Keratinocyte (primary cell): ENCODE results near the gene ZNF177. TPM values are rescaled to one million over a fixed set of nuclear protein-coding genes. Genes with fewer than 3 reads are reported as not detected.

ENCODE experiments used
- DNase-seq: peaks from one replicate; pipeline ENCODE4 v3.0.0-alpha.2; 2011; ENCODE audit warnings: low read depth, missing footprints, low spot score
- FAIRE-seq: peaks from 2 replicates; lab custom pipeline; 2011; peaks lifted over from hg19 to GRCh38; lab: Jason Lieb, UNC
- H2AFZ ChIP-seq: 2 replicates; pipeline ENCODE4 v1.6.0; 2012; ENCODE audit warnings: low read length, control low read depth, inconsistent platforms; ENCODE audit not compliant: control insufficient read depth
- H3K27ac ChIP-seq: 2 replicates; pipeline ENCODE4 v1.5.1; 2011; ENCODE audit warnings: low read length; ENCODE audit not compliant: control insufficient read depth, insufficient read depth
- H3K27me3 ChIP-seq: 3 replicates; pipeline ENCODE4 v1.6.0; 2011; ENCODE audit warnings: low read length; ENCODE audit not compliant: control insufficient read depth, insufficient read depth; ENCODE audit errors: extremely low read depth
- H3K36me3 ChIP-seq, 2 experiments: 2 replicates in 1 of 2; 3 replicates in 1 of 2; pipeline ENCODE4 v1.5.1; 2011; ENCODE audit warnings: low read length in 2 of 2, mild to moderate bottlenecking in 1 of 2; ENCODE audit not compliant: control insufficient read depth in 2 of 2, insufficient read depth in 2 of 2; ENCODE audit errors: extremely low read depth in 1 of 2
- H3K4me1 ChIP-seq: 3 replicates; pipeline ENCODE4 v1.5.1; 2011; ENCODE audit warnings: low read length; ENCODE audit not compliant: control insufficient read depth, insufficient read depth; ENCODE audit errors: extremely low read depth
- H3K4me2 ChIP-seq: 3 replicates; pipeline ENCODE4 v1.6.0; 2011; ENCODE audit warnings: low read depth, low read length; ENCODE audit not compliant: control insufficient read depth, insufficient read depth; ENCODE audit errors: extremely low read depth
- H3K4me3 ChIP-seq, 3 experiments: fragments of 200-600 bp in 1 of 3; sonication (generic) in 1 of 3; 2 replicates in 2 of 3; 3 replicates in 1 of 3; pipeline ENCODE4 v1.5.1; 2011 to 2016; ENCODE audit warnings: low read length in 3 of 3, mild to moderate bottlenecking in 3 of 3, control low read depth in 2 of 3, inconsistent platforms in 1 of 3, low read depth in 1 of 3, mixed read lengths in 1 of 3, mixed run types in 1 of 3, moderate library complexity in 1 of 3; ENCODE audit not compliant: control insufficient read depth in 2 of 3, insufficient read depth in 2 of 3; ENCODE audit errors: extremely low read depth in 1 of 3
- H3K79me2 ChIP-seq: 2 replicates; pipeline ENCODE4 v1.6.0; 2012; ENCODE audit warnings: low read length; ENCODE audit not compliant: control insufficient read depth, insufficient read depth
- H3K9ac ChIP-seq: 3 replicates; pipeline ENCODE4 v1.6.0; 2011; ENCODE audit warnings: low read length; ENCODE audit not compliant: control insufficient read depth, insufficient read depth; ENCODE audit errors: extremely low read depth
- H3K9me1 ChIP-seq: 3 replicates; pipeline ENCODE4 v1.6.0; 2011; ENCODE audit warnings: low read length; ENCODE audit not compliant: control insufficient read depth, insufficient read depth; ENCODE audit errors: extremely low read depth
- H3K9me3 ChIP-seq: 2 replicates; pipeline ENCODE4 v1.5.1; 2012; ENCODE audit warnings: low read depth, low read length; ENCODE audit not compliant: control insufficient read depth
- H4K20me1 ChIP-seq: 3 replicates; pipeline ENCODE4 v1.6.0; 2011; ENCODE audit warnings: low read length; ENCODE audit not compliant: control insufficient read depth, insufficient read depth; ENCODE audit errors: extremely low read depth
- EZH2 ChIP-seq: IDR thresholded peaks from one replicate; pipeline ENCODE4 v1.6.1; 2012; ENCODE audit warnings: inconsistent platforms, mild to moderate bottlenecking, low read length, moderate library complexity
- dilution Hi-C: fragments of 300-500 bp; cut with MboI; formaldehyde crosslinking; loops from one replicate; pipeline ENCODE4 v1.7.0; 2020; ENCODE audit warnings: low sequenced_read_pairs; ENCODE audit not compliant: extremely low pct_ligation_motif_present
- polyA plus RNA-seq, 5 experiments: library from polyadenylated mRNA; depleted of rRNA in 3 of 5; stranded (reverse) in 3 of 5; stranded (forward) in 1 of 5; unstranded in 1 of 5; fragments of >200 nt; gene quantifications; 1 replicate in 1 of 5; 2 replicates in 3 of 5; 3 replicates in 1 of 5; pipeline versions ENCODE4 v1.2.1 to v1.2.3, GENCODE V29; 2011 to 2012; ENCODE audit warnings: missing spikeins in 2 of 5, low read depth in 1 of 5, low replicate concordance in 1 of 5
- TF ChIP-seq, protein P1 (sequence below), 3 experiments: IDR thresholded peaks in 1 of 3; conservative IDR thresholded peaks in 1 of 3; optimal IDR thresholded peaks in 1 of 3; 2 replicates in 2 of 3; 3 replicates in 1 of 3; pipeline versions ENCODE3 to v1.5.1; 2011; ENCODE audit warnings: low read length in 3 of 3, mild to moderate bottlenecking in 3 of 3, moderate library complexity in 2 of 3, control low read depth in 1 of 3, inconsistent platforms in 1 of 3; ENCODE audit not compliant: insufficient read depth in 2 of 3; ENCODE audit errors: extremely low read depth in 1 of 3

ZNF177 gene
- polyA plus RNA-seq, 1 donor (not counting 4 experiments of a cell fraction or from before 2014, with no cell fraction given) = 2.0 TPM

DNA sequence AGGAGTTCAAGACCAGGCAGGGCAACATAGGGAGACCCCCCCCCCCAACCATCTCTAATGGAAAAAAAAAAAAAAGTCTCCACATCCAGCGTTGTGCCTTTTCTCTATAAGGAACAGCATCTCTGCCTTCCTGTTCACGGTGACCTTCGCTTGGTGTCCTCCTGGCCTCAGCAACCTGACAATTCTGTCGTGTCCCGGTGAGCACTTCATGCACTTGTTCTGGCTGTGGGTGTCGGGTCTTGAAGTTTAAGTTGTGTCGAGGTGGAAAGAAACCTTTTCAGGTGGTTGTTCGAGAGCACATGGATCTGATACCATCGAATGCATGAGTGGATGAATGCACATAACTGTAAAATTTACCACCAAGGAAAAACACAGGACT is 38.2 kb upstream of the ZNF177 start:
- no peak for FAIRE-seq
- no peak for DNase-seq
- Histone ChIP-seq H3K36me3 (no peaks in the 10 kb centered on the region), H3K9ac (peak overlapping the region; percentile 73), H3K4me2 (peak overlapping the region; percentile 85), H2AFZ (peak overlapping the region; percentile 85), H3K9me3 (peaks cover 1% of the 10 kb centered on the region), H3K9me1 (no peaks in the 10 kb centered on the region), H3K4me3 (peak overlapping the region; percentile 46 to 87 (median 77)), H3K4me1 (peaks cover 4% of the 10 kb centered on the region), H4K20me1 (no peaks in the 10 kb centered on the region), H3K27ac (peak overlapping the region; percentile 52), H3K79me2 (peaks cover 4% of the 10 kb centered on the region), H3K27me3 (no peaks in the 10 kb centered on the region)
- TF ChIP-seq, protein P1, sequence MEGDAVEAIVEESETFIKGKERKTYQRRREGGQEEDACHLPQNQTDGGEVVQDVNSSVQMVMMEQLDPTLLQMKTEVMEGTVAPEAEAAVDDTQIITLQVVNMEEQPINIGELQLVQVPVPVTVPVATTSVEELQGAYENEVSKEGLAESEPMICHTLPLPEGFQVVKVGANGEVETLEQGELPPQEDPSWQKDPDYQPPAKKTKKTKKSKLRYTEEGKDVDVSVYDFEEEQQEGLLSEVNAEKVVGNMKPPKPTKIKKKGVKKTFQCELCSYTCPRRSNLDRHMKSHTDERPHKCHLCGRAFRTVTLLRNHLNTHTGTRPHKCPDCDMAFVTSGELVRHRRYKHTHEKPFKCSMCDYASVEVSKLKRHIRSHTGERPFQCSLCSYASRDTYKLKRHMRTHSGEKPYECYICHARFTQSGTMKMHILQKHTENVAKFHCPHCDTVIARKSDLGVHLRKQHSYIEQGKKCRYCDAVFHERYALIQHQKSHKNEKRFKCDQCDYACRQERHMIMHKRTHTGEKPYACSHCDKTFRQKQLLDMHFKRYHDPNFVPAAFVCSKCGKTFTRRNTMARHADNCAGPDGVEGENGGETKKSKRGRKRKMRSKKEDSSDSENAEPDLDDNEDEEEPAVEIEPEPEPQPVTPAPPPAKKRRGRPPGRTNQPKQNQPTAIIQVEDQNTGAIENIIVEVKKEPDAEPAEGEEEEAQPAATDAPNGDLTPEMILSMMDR (optimal IDR thresholded peaks at IDR 0.05 in 1 of 3, IDR thresholded peaks at IDR 0.05 in 1 of 3, conservative IDR thresholded peaks at IDR 0.05 in 1 of 3; ENCODE audit: extremely low read depth in 1 of 3, insufficient read depth in 2 of 3, low read length in 3 of 3) = no peak
- TF ChIP-seq EZH2 = no peak
- dilution Hi-C loops = no loop called here

DNA sequence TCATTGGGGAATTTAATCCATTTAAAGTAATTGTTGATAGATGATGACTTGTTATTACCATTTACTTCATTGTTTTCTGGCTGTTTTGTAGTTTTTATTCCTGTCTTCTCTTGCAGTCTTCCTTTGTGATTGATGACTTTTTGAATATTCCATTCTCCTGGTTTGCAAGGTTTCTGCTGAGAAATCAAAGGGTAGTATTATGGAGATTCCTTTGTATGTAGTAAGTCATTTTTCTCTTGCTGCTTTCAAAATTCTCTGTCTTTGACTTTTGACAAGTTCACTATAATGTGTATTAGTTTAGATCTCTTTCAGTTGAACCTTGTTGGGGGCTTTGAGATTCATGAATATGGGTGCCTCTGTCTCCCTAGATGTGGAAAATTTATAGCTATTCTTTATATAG is 32.8 kb upstream of the ZNF177 start:
- Histone ChIP-seq H3K4me1 (no peaks in the 10 kb centered on the region), H3K9me3 (peaks cover 5% of the 10 kb centered on the region), H3K4me3 (no peak overlapping the region), H3K27ac (no peak overlapping the region), H3K36me3 (peaks cover 0 to 2% of the 10 kb centered on the region in 2 experiments), H3K4me2 (no peak overlapping the region), H3K27me3 (no peaks in the 10 kb centered on the region), H2AFZ (no peak overlapping the region), H3K9ac (no peak overlapping the region), H3K9me1 (no peaks in the 10 kb centered on the region), H3K79me2 (no peaks in the 10 kb centered on the region), H4K20me1 (no peaks in the 10 kb centered on the region)
- dilution Hi-C loops = no loop called here
- TF ChIP-seq, protein P1 (optimal IDR thresholded peaks at IDR 0.05 in 1 of 3, IDR thresholded peaks at IDR 0.05 in 1 of 3, conservative IDR thresholded peaks at IDR 0.05 in 1 of 3; ENCODE audit: extremely low read depth in 1 of 3, insufficient read depth in 2 of 3, low read length in 3 of 3) = no peak
- TF ChIP-seq EZH2 = no peak
- DNase-seq = no peak
- FAIRE-seq = no peak
